HG02763 (cell line): Measurements from ENCODE around the gene TECPR2.

Source experiments
- ATAC-seq: cut with Tn5 transposase; IDR thresholded peaks from one replicate; pipeline ENCODE4 v1.9.1; 2021; ENCODE audit warnings: mild to moderate bottlenecking, moderate library complexity; ENCODE audit not compliant: unreplicated experiment

Gene TECPR2

DNA sequence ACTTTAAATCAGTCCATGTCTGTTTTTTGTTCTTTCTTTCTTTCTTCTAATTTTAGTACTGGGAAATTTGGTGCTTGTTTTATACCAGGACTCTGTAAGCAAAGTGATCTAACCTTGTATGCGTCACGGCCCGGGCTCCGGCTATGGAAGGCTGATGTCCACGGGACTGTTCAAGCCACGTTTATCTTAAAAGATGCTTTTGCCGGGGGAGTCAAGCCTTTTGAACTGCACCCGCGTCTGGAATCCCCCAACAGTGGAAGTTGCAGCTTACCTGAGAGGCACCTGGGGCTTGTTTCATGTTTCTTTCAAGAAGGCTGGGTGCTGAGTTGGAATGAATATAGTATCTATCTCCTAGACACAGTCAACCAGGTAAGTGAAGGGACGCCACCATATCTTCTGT is 62.2 kb downstream of the TECPR2 start:
- ATAC-seq: no peak

DNA sequence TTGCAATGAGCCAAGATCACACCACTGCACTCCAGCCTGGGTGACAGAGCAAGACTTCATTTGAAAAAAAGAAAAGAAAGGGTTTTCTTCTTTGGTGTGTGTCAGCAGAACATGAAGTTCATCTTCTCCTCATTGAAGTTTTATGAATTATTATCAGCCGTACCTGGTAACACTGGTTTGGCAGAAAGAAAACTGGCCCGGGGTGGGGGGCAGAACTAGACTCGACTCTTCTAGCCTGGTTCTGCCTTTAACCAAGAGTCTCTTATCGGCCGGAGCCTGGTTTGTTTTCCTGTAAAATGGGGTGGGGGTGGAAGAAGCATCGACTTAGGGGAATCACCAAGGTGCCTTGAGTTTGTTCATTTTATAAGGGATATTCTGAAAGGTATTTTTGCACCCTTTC is 64.1 kb downstream of the TECPR2 start:
- no peak for ATAC-seq

DNA sequence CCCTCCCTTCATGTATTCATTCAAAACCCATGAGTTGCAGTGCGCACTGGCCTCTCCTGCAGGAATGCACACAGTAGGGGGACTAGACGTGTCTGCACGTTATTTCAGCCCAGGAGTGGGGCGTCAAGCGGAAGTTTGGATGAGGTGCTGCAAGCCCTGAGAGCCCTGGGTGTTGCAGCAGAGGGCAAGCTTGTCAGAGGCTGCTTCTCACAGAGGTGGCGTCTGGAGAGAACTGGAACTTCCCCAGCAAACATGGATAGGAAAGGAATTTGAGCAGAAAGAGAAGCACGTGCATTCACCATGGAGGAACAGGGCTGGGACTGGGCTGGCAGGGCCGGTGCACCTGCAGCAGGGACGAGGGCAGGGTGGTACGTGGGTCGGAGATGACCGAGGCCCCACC is 64.9 kb downstream of the TECPR2 start:
- no peak for ATAC-seq

DNA sequence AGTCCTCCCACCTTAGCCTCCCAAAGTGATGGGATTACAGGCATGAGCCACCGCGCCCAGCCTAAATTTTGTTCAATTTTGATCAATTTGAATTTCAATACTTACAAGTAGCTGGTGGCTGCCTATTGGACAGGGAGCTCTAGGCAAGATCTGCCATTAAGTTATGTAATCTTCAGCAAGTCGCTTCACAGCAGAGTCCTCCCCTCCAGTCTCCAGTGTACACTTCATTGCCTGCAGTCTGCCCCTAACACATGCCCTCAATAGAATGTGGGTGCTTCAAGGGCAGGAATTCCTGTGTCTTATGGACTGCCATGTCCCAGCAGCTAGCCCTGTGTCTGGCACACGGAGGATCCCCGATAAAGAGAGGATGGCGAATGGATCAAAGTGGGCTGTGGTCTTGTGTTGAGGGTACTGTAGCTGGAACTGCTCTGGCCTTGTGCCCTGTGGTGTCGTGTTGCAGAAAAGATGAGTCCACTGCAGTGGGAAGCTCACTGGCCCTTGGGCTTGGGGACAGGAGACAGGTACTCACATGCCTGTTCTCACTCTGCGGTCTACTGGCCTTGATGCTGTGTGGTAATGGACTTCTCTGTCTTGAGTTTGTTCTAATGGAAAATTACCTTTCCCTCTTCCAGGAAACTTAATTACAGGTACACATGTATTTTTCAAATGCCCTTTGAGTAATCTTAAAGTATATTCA is 67.6 kb downstream of the TECPR2 start:
- ATAC-seq: no peak

DNA sequence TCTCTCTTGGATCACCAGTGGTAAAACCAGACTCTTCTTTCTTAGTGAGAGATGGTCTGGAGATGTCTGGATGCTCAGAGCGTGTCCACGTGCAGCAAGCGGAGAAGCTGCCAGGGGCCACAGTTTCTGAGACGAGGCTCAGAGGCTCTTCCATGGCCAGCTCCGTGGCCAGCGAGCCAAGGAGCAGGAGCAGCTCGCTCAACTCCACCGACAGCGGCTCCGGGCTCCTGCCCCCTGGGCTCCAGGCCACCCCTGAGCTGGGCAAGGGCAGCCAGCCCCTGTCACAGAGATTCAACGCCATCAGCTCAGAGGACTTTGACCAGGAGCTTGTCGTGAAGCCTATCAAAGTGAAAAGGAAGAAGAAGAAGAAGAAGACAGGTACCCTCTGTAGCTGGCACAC is 69.0 kb downstream of the TECPR2 start:
- no peak for ATAC-seq

DNA sequence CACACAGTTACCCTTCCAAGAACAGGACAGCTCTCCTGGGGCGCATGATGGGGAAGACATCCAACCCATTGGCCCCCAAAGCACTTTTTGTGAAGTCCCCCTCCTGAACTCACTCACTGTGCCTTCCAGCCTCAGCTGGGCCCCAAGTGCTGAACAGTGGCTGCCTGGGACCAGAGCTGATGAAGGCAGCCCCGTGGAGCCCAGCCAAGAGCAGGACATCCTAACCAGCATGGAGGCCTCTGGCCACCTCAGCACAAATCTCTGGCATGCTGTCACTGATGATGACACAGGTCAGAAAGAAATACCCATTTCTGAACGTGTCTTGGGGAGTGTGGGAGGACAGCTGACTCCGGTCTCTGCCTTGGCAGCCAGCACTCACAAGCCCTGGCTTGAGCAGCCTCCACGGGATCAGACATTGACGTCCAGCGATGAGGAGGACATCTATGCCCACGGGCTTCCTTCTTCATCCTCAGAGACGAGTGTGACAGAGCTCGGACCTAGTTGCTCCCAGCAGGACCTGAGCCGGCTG is 72.0 kb downstream of the TECPR2 start:
- ATAC-seq: no peak

DNA sequence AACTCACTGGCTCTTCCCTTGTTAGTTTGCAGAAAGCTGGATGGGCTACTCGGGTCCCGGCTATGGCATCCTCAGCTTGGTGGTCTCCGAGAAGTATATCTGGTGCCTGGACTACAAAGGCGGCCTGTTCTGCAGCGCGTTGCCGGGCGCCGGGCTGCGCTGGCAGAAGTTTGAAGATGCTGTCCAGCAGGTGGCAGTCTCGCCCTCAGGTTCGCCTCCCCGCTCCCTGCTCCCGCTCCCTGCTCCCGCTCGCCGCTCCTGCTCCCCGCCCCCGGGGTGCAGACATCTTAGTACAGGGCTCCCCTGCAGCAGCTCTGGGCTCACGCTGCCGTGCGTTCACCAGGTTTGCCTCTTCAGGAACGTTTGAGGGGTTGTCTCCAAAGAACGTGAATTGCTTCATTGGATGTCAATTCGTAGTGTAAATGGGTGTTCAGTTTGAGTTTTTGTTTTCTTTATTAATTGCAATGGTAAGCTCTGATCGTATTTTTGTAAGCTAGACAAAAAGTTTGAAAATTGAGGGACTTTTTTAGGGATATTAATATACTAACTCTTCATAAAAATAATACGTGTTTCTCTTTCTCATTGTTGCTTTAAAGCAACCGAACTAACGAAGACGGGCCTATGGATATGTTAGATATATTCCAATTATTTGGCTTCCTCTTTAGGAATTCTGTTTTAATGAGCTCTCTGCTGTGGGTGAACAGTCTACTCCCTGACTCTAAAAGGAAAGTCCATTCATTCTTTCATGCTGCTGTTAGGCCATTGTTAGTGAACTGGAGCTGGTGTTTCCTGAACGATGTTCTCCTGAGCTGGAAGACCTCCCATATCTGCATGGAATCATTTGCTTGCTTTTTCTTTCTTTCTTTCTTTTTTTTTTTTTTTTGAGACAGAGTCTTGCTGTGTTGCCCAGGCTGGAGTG is 75.5 kb downstream of the TECPR2 start:
- ATAC-seq: no peak

DNA sequence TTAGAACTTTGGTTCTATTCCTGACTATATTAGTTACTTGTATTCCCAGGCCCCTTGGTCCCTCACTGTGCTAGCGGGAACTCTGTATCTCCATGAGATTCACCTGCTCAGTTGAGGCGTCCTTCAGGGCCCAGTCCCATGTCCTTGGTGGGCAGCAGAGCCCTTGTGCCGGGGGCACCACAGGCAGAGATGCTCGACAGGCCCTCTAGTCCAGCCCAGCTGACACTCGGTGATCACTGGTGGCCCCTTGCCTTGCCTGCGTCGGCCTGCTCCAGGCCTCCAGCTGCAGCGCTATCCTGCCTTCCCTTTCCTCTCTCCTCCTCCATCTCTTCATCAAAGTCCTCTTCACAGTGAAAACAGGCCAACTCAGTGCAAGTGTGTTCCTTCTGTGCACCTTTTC is 76.8 kb downstream of the TECPR2 start:
- no peak for ATAC-seq

DNA sequence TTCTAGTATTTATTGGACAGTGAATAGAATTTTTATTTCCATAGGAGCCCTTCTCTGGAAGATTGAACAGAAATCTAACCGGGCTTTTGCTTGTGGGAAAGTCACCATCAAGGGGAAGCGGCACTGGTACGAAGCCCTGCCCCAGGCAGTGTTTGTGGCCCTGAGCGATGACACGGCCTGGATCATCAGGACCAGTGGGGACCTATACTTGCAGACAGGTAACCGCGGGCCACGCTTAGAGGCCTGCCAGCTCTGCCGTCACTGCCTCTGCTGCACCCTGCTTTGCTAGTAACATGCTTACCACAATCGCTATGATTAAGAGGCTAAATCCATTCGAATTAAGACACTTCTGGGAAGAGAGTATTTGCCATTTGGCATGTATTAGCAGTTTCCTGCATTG is 77.7 kb downstream of the TECPR2 start:
- ATAC-seq: no peak

DNA sequence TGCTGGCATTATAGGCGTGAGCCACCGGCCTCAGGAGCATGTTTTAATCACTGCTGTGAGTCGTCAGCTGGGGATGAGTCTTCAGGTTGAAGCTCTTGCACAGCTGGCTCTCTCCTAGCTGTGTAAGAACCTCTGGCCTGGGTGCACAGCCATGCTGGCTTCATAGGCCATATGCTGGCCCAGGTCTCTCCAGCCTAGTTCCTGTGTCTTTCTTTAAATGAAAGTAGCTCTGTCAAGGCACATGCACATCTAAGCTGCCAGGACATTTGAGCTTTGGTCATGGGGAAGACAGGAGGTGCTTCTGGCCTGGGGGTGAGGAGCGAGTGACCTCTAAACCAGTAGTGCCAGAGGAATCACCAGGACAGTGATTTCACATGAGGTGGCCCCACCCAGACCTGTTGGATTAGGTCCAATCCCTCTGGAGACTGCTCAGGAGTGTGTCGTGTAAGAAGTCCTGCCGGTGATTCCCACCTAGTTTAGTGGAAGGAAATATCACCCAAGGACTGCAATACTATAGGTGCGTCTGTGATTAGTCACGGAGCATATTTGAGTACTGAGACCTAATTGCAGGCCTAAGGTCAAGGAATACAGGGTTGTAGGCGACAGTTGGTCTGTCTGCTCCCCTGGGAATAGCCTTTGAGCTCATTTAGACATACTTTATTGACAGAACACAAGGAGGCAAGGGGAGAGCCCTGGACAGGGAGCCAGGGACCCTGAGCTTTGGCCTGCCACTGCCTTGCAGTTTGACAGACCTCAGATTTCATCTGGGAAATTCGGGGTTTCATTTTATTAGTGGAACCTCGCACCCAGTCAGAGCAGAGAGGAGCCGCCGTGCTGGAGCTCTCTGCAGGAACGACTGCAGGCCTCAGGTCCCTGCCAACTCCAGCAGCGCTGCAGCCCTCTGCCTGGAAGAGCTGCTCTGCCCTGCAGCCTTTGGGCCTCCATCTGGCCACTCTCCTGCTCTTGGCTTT is 79.8 kb downstream of the TECPR2 start:
- no peak for ATAC-seq

DNA sequence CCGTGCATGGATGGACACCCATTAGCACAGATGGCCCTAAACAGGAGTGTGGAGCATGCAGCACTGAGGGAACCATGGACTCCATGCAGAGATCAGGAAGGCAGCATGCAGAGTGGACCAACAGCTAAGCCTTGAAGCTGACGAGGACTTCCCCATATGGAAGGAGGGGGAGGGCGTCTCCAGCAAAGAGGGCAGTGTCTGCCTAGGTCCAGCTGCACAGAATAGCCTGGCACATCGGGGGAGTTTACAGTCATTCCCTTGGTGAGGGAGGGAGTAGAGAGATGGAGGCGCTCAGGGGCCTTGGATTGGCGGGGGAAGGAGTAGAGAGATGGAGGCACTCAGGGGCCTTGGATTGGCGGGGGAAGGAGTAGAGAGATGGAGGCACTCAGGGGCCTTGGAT is 82.3 kb downstream of the TECPR2 start:
- ATAC-seq: no peak

DNA sequence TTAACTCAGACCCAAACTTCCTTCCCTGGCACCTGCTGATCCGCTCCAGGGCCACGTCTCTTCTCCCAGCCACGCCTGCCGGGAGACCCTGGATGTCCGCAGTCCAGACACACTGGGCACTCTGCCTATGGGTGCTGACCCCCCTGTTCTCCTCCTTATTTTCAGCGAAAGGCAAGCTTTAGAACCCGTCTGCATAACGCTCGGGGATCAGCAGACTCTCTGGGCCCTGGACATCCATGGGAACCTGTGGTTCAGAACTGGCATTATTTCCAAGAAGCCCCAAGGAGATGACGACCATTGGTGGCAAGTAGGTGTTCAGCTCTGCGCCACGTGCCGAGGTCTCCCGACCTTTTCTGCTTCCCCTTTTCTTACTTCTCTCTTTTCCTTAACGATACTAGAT is 82.9 kb downstream of the TECPR2 start:
- no peak for ATAC-seq

DNA sequence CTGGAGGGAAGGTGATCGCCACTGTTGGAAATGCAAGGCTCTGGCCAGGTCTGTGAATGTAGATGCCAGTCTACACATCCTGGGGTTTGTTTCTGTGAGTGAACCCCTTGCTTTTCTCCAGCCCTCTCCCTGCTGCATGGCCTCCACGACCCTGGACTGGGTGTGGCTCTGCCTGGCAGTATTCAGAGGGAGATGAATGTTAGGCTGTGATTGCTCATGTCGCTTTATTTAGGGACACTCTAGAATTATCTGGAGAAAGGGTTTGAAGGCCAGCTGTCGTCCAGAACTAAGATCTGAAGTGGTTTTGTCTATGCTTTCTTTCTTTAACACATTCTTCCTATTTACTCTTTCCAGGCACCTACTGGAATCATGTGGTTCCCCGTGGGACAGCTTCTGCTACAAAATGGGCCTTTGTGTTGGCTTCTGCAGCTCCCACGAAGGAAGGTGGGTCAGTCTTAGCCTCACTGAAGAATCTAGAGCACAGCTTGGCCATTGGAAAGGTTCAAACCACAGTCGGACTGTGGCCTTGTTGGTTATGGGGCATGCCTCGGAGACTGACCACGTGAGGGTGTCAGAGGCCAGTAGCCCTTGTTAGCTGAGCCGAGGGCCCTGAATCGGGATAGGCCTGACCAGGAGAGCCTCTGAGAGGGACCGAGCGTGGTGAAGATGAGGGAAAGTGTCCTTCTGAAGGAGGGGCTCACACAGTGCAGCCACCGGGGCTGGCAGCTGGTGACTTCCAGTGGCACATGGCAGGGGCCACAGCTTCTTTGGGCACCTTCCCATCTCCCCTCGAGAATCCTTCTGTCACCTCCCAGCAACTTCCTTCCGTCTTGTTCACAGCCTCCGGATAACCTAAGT is 87.7 kb downstream of the TECPR2 start:
- ATAC-seq: no peak

DNA sequence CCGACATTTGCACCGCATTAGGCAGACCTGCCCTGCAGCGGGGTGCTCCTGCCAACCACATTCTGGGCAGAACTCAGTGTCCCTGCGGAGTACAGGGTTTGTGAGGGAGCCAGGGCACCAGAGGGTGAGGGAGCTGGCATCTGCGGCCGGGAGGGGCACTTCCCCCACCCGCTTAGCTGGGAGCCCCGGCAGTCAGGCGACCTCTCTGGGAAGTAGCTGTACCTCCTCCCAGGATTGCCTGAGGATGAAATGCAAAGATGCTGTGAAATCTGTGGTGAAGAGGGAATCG is 88.3 kb downstream of the TECPR2 start:
- no peak for ATAC-seq

DNA sequence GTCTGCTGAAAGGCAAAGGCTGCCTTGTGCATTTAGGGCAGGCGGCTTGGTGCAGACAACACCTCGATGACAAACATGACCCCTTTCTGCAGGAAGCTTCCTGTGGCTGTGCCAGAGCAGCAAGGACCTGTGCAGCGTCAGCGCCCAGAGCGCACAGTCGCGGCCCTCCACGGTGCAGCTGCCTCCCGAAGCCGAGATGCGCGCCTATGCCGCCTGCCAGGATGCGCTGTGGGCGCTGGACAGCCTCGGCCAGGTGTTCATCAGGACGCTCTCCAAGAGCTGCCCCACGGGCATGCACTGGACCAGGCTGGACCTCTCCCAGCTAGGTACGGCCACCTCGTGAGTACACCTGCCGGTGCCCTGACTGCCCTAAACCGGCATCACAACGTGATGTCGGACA is 89.6 kb downstream of the TECPR2 start:
- no peak for ATAC-seq

DNA sequence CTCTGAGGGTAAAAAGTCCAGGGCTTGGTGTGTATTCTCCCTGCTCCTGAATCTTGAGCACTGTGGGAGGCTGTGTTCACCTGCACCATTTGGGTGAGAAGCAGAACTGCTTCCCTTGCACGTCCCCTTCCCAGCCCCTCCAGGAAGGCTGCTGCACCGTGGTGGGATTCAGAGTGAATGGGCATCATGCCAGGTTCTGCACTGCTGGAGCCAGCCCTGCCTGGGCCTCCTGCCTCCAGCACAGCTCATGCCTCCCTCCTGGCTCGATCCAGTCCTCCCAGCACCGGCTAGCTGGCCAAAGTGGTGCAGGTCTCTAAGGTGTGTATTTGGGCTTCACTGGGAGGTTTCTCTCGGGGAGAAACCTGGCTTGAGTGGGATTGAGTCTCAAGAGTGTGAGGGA is 92.0 kb downstream of the TECPR2 start:
- no peak for ATAC-seq

DNA sequence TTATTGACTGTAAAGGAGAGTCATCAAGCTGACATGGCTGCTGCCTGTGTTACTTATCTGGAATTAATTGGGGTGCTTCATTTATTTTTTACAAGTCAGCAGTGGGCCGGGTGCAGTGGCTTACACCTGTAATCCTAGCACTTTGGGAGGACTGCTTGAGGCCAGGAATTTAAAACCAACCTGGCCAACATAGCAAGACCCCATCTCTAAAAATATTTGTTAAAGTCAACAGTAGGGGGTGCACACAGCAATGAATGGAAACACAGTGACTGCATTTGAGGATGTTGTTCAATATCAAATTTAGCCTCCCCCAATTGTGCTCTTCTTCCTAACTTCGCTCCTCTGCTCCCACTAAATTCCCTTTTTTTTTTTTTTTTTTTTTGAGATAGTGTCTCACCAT is 94.8 kb downstream of the TECPR2 start:
- ATAC-seq: no peak

DNA sequence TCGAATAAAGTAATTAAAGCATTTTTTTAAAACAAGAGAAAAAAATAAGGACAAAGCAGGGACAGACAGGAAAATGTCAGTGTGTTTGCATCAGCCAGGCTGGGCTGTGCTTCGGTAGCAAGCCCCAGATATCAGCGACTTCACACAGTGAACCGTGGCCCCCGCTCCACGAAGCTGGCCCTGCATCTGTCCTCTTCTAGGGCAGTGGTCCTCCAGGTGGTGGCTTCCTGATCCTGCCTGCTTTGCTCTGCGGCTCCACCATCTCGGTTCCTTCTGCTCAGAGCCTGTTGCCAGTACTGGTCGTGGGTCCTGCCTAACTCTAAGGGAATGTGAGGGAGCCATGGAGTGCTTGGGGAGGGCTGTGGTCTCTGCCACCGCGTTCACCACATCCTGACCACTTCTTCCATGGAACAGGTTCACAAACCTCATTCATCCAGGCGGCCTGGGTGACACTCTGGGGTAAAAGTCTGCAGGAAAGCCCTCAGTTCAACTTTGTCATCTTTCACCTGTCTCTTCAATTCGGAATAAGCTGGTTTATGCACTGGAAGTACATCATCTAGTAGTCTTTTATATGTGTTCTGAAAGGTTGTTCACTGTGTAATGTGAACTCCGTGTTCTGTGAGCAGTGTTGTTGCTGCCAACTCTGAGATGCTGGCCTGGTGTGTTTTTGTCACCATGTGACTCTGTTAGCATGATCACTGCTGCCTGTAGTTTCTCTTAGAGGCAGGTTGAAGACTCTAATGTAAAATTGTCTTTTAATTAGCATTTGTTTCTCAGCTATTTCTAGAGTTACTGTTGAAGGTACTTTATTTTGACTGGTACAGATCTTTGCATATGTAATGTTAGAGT is 99.0 kb downstream of the TECPR2 start:
- ATAC-seq: no peak

DNA sequence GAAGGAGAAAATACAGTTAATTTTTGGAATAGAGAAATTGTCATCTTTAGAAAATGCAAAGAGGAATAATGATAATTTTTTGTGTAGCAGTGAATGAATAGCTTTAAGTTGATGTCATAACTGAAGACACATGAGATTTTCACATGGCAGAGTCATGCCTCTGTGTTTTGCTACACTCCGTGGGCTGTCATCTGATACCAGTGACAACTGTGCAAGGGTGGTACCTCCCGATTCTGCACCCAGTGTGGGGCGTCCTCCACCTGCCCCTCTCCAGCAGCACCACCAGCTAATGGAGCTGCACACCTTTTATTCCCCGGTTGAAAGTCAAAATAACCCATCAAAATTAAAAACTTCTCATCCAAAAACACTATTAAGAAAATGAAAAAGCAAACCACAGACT is 99.7 kb downstream of the TECPR2 start:
- ATAC-seq: no peak
